Small intestine (tissue), 7 donors: ENCODE measurements around the gene SYT15B. TPM values are rescaled to one million over a fixed set of nuclear protein-coding genes. Genes with fewer than 3 reads are reported as not detected.
"Not testable (repeated sequence)": the region's sequence is repeated elsewhere in the genome, so short reads cannot be mapped to it uniquely, and the experiment has no call there.

Experiments used
- DNase-seq, 2 donors: peaks; one replicate each; pipeline versions ENCODE4 v3.0.0 to v3.0.0-alpha.2; 2013
- FAIRE-seq: peaks from 2 replicates; lab custom pipeline; 2012; peaks lifted over from hg19 to GRCh38; lab: Jason Lieb, UNC
- H3K27ac ChIP-seq, 3 donors: one replicate each; pipeline ENCODE4 v1.5.1; 2013; ENCODE audit warnings: low read length in 2 of 3, mild to moderate bottlenecking in 2 of 3, control low read depth in 1 of 3, inconsistent platforms in 1 of 3, low read depth in 1 of 3, moderate library complexity in 1 of 3
- H3K27me3 ChIP-seq, 3 donors: one replicate each; pipeline ENCODE4 v1.6.1; 2013; ENCODE audit warnings: low read length in 3 of 3, inconsistent platforms in 1 of 3; ENCODE audit not compliant: control insufficient read depth in 3 of 3, insufficient read depth in 3 of 3
- H3K36me3 ChIP-seq, 3 donors: one replicate each; pipeline ENCODE4 v1.6.1; 2013; ENCODE audit warnings: low read length in 3 of 3, inconsistent platforms in 1 of 3, low read depth in 1 of 3, mild to moderate bottlenecking in 1 of 3, moderate library complexity in 1 of 3; ENCODE audit not compliant: control insufficient read depth in 3 of 3, insufficient read depth in 2 of 3
- H3K4me1 ChIP-seq, 3 donors: one replicate each; pipeline ENCODE4 v1.6.1; 2013; ENCODE audit warnings: low read length in 2 of 3, inconsistent platforms in 1 of 3, low read depth in 1 of 3, mild to moderate bottlenecking in 1 of 3, moderate library complexity in 1 of 3; ENCODE audit not compliant: control insufficient read depth in 3 of 3, insufficient read depth in 2 of 3
- H3K4me3 ChIP-seq, 3 donors: one replicate each; pipeline ENCODE4 v1.5.1; 2013; ENCODE audit warnings: low read length in 3 of 3, control low read depth in 1 of 3, inconsistent platforms in 1 of 3, low read depth in 1 of 3, mild to moderate bottlenecking in 1 of 3, moderate library complexity in 1 of 3
- H3K9me3 ChIP-seq, 2 donors: one replicate each; pipeline ENCODE4 v1.6.1; 2013; ENCODE audit warnings: low read depth in 1 of 2, low read length in 1 of 2; ENCODE audit not compliant: control insufficient read depth in 2 of 2, insufficient read depth in 1 of 2
- WGBS, 3 donors: extraction: QIAGEN DNeasy Blood & Tissue Kit; methylation state at CpG; one replicate each; pipeline ENCODE4 v1.1.7; 2013; 5-methylcytosine and 5-hydroxymethylcytosine counted together
- polyA plus RNA-seq, 4 donors: library from polyadenylated mRNA; stranded (reverse) in 3 of 4; unstranded in 1 of 4; fragments of 200-250 nt in 3 of 4; fragments of 120-200 nt in 1 of 4; gene quantifications; one replicate each; pipeline versions ENCODE4 v1.2.1 to v1.2.3, GENCODE V29; 2013
- donor health status: healthy with polysubstance abuse.
- donor health status: control.
- donor health status: control.
- donor health status: Bipolar disorder and iron deficiency.
- donor health status: healthy.

The SYT15B gene
- polyA plus RNA-seq, 4 donors: 0.99 to 3.3 TPM; not detected in 2

- DNase-seq, H3K27me3 ChIP-seq, H3K27ac ChIP-seq, FAIRE-seq, H3K4me1 ChIP-seq, H3K4me3 ChIP-seq, H3K9me3 ChIP-seq, H3K36me3 ChIP-seq: not testable (repeated sequence)
- 86 to 98% (median 93%) methylated on average over 4 of the region's 8 CpGs for WGBS, 3 donors
These were observed 46.2 kb downstream of the SYT15B start for GRCh38 chr10:47717011-47717769.

Other genes with a start within 250 kb of the SYT15B start
- 10 to 100 TPM; 12.3 to 81.2 (median 29.9) TPM for gene AGAP9, start 240.0 kb downstream of the SYT15B start, polyA plus RNA-seq
- under 1 TPM in 3 of 4 donors, not detected in 1; 0.49 to 0.81 (median 0.54) TPM for gene NPY4R2, start 155.1 kb upstream of the SYT15B start, polyA plus RNA-seq
- not detected for gene FAM25C, start 236.2 kb upstream of the SYT15B start, polyA plus RNA-seq